Naive B cell (primary cell): Measurements from ENCODE around the gene DSTN. TPM values are rescaled to one million over a fixed set of nuclear protein-coding genes. Genes with fewer than 3 reads are reported as not detected.

Source experiments
- ATAC-seq, 2 donors: fragments of 150-1000 bp; cut with Tn5 transposase; 2 replicates each; pipeline ENCODE4 v1.10.0; 2021; ENCODE audit warnings: low read depth in 2 of 2, mild to moderate bottlenecking in 2 of 2, moderate library complexity in 2 of 2
- DNase-seq: peaks from one replicate; pipeline ENCODE4 v3.0.0; 2022
- H3K27ac Mint-ChIP-seq, 6 donors: one replicate each; pipeline ENCODE4 v1.8.0; 2020 to 2022; ENCODE audit warnings: mild to moderate bottlenecking in 6 of 6, mixed read lengths in 6 of 6, moderate library complexity in 5 of 6, inconsistent platforms in 2 of 6
- H3K27me3 Mint-ChIP-seq, 3 donors: one replicate each; pipeline ENCODE4 v1.8.0; 2021 to 2022; ENCODE audit warnings: mixed read lengths in 3 of 3, mild to moderate bottlenecking in 1 of 3
- H3K36me3 Mint-ChIP-seq, 2 donors: one replicate each; pipeline ENCODE4 v1.8.0; 2020 to 2022; ENCODE audit warnings: mixed read lengths in 2 of 2, inconsistent platforms in 1 of 2, mild to moderate bottlenecking in 1 of 2
- H3K4me1 Mint-ChIP-seq, 3 donors: one replicate each; pipeline ENCODE4 v1.8.0; 2020 to 2022; ENCODE audit warnings: mixed read lengths in 3 of 3, inconsistent platforms in 1 of 3, mild to moderate bottlenecking in 1 of 3, moderate library complexity in 1 of 3
- H3K4me3 Mint-ChIP-seq, 8 donors: one replicate each; pipeline ENCODE4 v1.8.0; 2020 to 2022; ENCODE audit warnings: mild to moderate bottlenecking in 8 of 8, mixed read lengths in 8 of 8, moderate library complexity in 8 of 8, inconsistent platforms in 2 of 8
- H3K9me3 Mint-ChIP-seq, 7 donors: one replicate each; pipeline ENCODE4 v1.8.0; 2020 to 2022; ENCODE audit warnings: mixed read lengths in 7 of 7, mild to moderate bottlenecking in 5 of 7, inconsistent platforms in 2 of 7, moderate library complexity in 1 of 7
- polyA plus RNA-seq, 6 donors: library from polyadenylated mRNA; unstranded; fragments of 300-500 nt; fragmentation: Illumina TruSeq; gene quantifications; one replicate each; pipeline ENCODE4 v1.2.3, GENCODE V29; 2021; ENCODE audit warnings: low read depth in 6 of 6

Gene DSTN
- 10 to 100 TPM; 33.8 to 58.8 (median 39.3) TPM for polyA plus RNA-seq

- ATAC-seq (peak; percentile 89 to 90), DNase-seq (peak; percentile 92)
- peak within 1 kb of the TSS; percentile 91 to 98 (median 96) for H3K4me3 Mint-ChIP-seq
- H3K27me3 Mint-ChIP-seq: peaks cover 0 to 12% (median 0%) of the 10 kb centered on the region in 3 donors
- peak within 1 kb of the TSS; percentile 92 to 98 (median 96) for H3K27ac Mint-ChIP-seq
- no peaks in the 10 kb centered on the region for H3K36me3 Mint-ChIP-seq
- peaks cover 10 to 15% (median 12%) of the 10 kb centered on the region in 3 donors for H3K4me1 Mint-ChIP-seq
- no peaks in the 10 kb centered on the region for H3K9me3 Mint-ChIP-seq
These were observed at the start of gene DSTN for GRCh38 chr20:17569616-17570346. Gene DSTN, plus strand, starts transcription at chr20:17570075. Its CDS starts 134 bp downstream, at chr20:17570209.

DNA sequence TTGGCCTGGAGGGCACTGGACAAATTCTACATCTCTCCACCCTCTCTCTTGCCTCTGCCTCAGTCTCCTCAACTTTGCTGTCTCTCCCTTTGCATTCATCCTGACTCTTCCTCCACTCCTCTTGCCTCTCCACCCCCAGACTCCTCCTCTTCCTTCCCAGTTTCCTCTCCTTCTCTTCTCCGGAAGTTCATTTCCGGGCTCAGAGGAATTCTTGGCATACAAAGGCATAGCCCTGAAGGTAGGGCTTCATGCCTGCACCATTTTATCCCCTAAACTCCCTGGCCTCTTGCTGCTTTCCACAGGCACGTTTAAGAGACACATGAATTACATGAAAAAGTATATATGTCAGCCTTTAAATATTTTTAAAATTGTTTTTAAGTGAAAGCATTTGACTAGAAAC, 49.3 kb upstream of the DSTN start:
- Mint-ChIP-seq H3K4me1 (peaks cover 0 to 5% (median 0%) of the 10 kb centered on the region in 3 donors), H3K27ac (peak overlapping the region in 1 of 6 donors; percentile 21), H3K4me3 (peak overlapping the region in 1 of 8 donors; percentile 11), H3K27me3 (peaks cover 3 to 34% (median 9%) of the 10 kb centered on the region in 3 donors), H3K36me3 (no peaks in the 10 kb centered on the region), H3K9me3 (no peaks in the 10 kb centered on the region)
- DNase-seq: no peak
- no peak for ATAC-seq

GRCh38 chr20:17522528-17522927, 47.3 kb upstream of the DSTN start:
- ATAC-seq: no peak
- peaks cover 0 to 5% (median 0%) of the 10 kb centered on the region in 3 donors for H3K4me1 Mint-ChIP-seq
- H3K4me3 Mint-ChIP-seq: no peak overlapping the region
- DNase-seq: no peak
- no peak overlapping the region for H3K27ac Mint-ChIP-seq
- H3K27me3 Mint-ChIP-seq: peaks cover 0 to 35% (median 9%) of the 10 kb centered on the region in 3 donors
- no peaks in the 10 kb centered on the region for H3K9me3 Mint-ChIP-seq
- no peaks in the 10 kb centered on the region for H3K36me3 Mint-ChIP-seq

GRCh38 chr20:17523326-17523725, 46.5 kb upstream of the DSTN start:
- H3K4me3 Mint-ChIP-seq: no peak overlapping the region
- no peak for DNase-seq

DNA sequence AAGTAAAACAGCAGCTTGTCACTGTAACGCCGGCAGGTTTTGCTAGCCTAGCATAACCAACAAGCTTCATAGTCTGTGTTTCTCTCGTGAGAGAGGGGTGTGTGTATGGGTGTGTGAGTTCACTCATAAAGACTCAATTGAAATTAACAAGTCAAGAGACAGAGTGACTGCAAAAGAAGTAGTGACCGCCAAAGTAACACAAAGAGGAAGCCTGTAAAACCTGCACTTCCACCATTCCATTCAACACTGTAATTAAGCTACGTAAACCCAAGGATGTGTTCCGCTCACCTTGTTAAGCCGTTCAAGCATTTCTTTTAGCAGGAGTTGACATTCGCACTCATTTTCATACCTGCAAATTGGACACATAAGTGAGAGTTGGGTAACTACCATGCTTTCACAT, 45.3 kb upstream of the DSTN start:
- ATAC-seq: no peak
- H3K9me3 Mint-ChIP-seq: no peaks in the 10 kb centered on the region
- no peak for DNase-seq
- peaks cover 0 to 5% (median 0%) of the 10 kb centered on the region in 3 donors for H3K4me1 Mint-ChIP-seq
- peaks cover 7 to 42% (median 15%) of the 10 kb centered on the region in 3 donors for H3K27me3 Mint-ChIP-seq
- no peak overlapping the region for H3K27ac Mint-ChIP-seq
- no peak overlapping the region for H3K4me3 Mint-ChIP-seq
- no peaks in the 10 kb centered on the region for H3K36me3 Mint-ChIP-seq

More at GRCh38 chr20:17523326-17523725, 46.5 kb upstream of the DSTN start:
- Mint-ChIP-seq H3K27me3 (peaks cover 0 to 32% (median 9%) of the 10 kb centered on the region in 3 donors), H3K4me1 (peaks cover 0 to 5% (median 0%) of the 10 kb centered on the region in 3 donors), H3K27ac (peak overlapping the region in 2 of 6 donors; percentile 22 to 32), H3K36me3 (no peaks in the 10 kb centered on the region), H3K9me3 (no peaks in the 10 kb centered on the region)
- ATAC-seq: no peak

GRCh38 chr20:17525132-17525531, 44.7 kb upstream of the DSTN start:
- no peak for DNase-seq
- Mint-ChIP-seq H3K36me3 (no peaks in the 10 kb centered on the region), H3K27me3 (peaks cover 10 to 48% (median 20%) of the 10 kb centered on the region in 3 donors), H3K4me3 (no peak overlapping the region), H3K9me3 (no peaks in the 10 kb centered on the region), H3K27ac (no peak overlapping the region), H3K4me1 (peaks cover 0 to 5% (median 3%) of the 10 kb centered on the region in 3 donors)
- no peak for ATAC-seq

GRCh38 chr20:17525650-17526049, 44.2 kb upstream of the DSTN start:
- Mint-ChIP-seq H3K27me3 (peaks cover 15 to 50% (median 20%) of the 10 kb centered on the region in 3 donors), H3K27ac (no peak overlapping the region), H3K9me3 (peaks cover 0 to 1% (median 0%) of the 10 kb centered on the region in 7 donors), H3K4me3 (no peak overlapping the region), H3K36me3 (no peaks in the 10 kb centered on the region), H3K4me1 (peaks cover 0 to 8% (median 2%) of the 10 kb centered on the region in 3 donors)
- no peak for DNase-seq
- ATAC-seq: peak; percentile 43 to 56

DNA sequence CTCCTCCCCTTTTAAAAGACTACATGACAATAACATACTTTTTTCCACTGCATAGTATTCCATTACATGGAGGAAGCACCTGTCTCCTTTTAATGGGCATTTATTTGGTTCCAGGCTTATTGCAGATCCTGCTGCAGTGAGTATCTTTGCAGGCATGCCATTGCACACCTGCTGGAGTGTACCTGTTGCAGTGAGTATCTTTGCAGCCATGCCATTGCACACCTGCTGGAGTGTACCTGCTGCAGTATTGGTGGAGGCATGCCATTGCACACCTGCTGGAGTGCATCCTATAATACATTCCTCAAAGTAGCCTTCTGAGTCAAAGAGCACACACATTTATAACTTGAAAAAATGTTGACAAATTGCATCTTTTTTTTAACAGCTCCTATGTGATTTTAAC, 40.3 kb upstream of the DSTN start:
- ATAC-seq (no peak), DNase-seq (no peak)
- peaks cover 0 to 1% (median 0%) of the 10 kb centered on the region in 7 donors for H3K9me3 Mint-ChIP-seq
- peaks cover 17 to 44% (median 25%) of the 10 kb centered on the region in 3 donors for H3K27me3 Mint-ChIP-seq
- peaks cover 5 to 11% (median 6%) of the 10 kb centered on the region in 3 donors for H3K4me1 Mint-ChIP-seq
- H3K4me3 Mint-ChIP-seq: peak overlapping the region in 1 of 8 donors; percentile 60
- H3K36me3 Mint-ChIP-seq: no peaks in the 10 kb centered on the region
- H3K27ac Mint-ChIP-seq: no peak overlapping the region

DNA sequence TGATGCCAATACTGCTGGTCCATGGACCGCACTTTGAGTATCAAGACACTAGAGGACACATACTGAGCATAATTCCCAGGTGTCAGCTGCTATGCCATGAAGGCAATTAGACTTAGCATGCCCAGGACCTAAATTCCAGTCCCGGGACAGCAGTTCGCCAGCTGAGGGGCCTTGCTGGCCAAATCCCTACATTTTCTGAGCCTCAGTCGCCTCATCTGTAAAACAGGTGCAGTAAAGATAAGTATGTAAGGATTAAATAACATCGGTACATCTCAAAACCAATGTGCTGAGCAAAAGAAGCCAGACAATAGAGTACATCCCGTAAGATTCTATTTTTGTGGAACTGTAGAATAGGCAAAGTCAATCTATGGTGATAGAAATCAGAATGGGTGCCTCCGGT, 39.7 kb upstream of the DSTN start:
- Mint-ChIP-seq H3K36me3 (no peaks in the 10 kb centered on the region), H3K4me1 (peaks cover 5 to 11% (median 6%) of the 10 kb centered on the region in 3 donors), H3K27me3 (peaks cover 17 to 44% (median 25%) of the 10 kb centered on the region in 3 donors), H3K27ac (peak overlapping the region in 1 of 6 donors; percentile 53), H3K4me3 (peak overlapping the region in 7 of 8 donors; percentile 56 to 83 (median 69)), H3K9me3 (peaks cover 0 to 1% (median 0%) of the 10 kb centered on the region in 7 donors)
- DNase-seq (no peak), ATAC-seq (no peak)

- Mint-ChIP-seq H3K4me1 (peaks cover 5 to 11% (median 6%) of the 10 kb centered on the region in 3 donors), H3K9me3 (peaks cover 0 to 1% (median 0%) of the 10 kb centered on the region in 7 donors), H3K36me3 (no peaks in the 10 kb centered on the region), H3K4me3 (peak within 1 kb of the TSS; percentile 67 to 91 (median 83)), H3K27ac (peak within 1 kb of the TSS in 3 of 6 donors; percentile 53 to 83 (median 83)), H3K27me3 (peaks cover 17 to 39% (median 25%) of the 10 kb centered on the region in 3 donors)
- ATAC-seq (peak; percentile 75 to 76), DNase-seq (peak; percentile 15)
These were observed 38.9 kb upstream of the DSTN start, which contains the start of gene BFSP1 for GRCh38 chr20:17530716-17531664. Gene BFSP1, minus strand, starts transcription at chr20:17531379. Its CDS starts 50 bp downstream, at chr20:17531329.

- Mint-ChIP-seq H3K4me1 (peaks cover 6 to 11% (median 6%) of the 10 kb centered on the region in 3 donors), H3K27ac (peak overlapping the region in 1 of 6 donors; percentile 83), H3K9me3 (peaks cover 0 to 1% (median 0%) of the 10 kb centered on the region in 7 donors), H3K27me3 (peaks cover 17 to 33% (median 25%) of the 10 kb centered on the region in 3 donors), H3K4me3 (peak overlapping the region; percentile 67 to 91 (median 83)), H3K36me3 (no peaks in the 10 kb centered on the region)
- no peak for ATAC-seq
- no peak for DNase-seq
These were observed 38.2 kb upstream of the DSTN start for GRCh38 chr20:17531665-17532025.

DNA sequence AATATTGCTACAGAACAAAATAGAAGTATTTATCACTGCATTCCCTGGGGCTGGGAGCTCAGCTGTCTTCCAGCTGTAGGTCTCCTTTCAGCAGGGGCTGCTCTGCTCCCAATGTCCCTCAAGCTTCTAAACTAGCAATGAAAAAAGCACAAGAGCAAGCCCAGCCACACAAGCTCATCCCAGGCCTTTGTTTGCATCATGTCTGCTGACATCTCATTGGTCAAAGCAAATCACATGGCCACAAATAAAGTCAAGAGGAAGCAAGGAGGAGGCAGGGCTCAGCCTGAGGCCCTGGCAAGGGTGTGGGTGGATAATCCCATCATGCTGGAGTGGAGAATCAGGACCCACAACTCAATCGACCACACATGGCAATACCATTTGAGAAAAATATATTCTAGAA, 36.5 kb upstream of the DSTN start:
- H3K4me3 Mint-ChIP-seq: no peak overlapping the region
- DNase-seq: no peak

DNA sequence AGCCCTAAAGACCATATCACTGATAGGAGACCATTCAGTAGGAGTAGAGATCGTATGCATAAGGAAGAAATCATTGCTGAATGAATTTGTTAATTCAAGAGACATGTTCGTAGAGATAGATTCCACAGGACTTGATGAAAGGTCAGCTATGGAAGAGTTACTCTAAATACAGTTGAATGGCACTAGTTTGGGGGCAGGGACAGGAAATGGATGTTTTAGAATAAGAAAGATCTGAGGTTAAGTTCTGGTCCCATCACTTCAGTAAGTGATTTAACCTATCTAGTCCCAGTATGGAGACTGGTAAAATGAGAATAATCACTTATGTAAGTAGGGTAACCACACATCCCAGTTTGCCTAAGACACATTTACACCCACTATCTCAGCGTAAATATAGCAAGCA, 35.8 kb upstream of the DSTN start:
- no peak overlapping the region for H3K27ac Mint-ChIP-seq
- H3K27me3 Mint-ChIP-seq: peaks cover 21 to 30% (median 29%) of the 10 kb centered on the region in 3 donors
- peaks cover 6 to 11% (median 9%) of the 10 kb centered on the region in 3 donors for H3K4me1 Mint-ChIP-seq
- ATAC-seq (no peak), DNase-seq (no peak)
- no peaks in the 10 kb centered on the region for H3K36me3 Mint-ChIP-seq
- H3K9me3 Mint-ChIP-seq: peaks cover 0 to 1% (median 0%) of the 10 kb centered on the region in 7 donors
- no peak overlapping the region for H3K4me3 Mint-ChIP-seq

More for the DNA sequence above, 36.5 kb upstream of the DSTN start:
- Mint-ChIP-seq H3K36me3 (no peaks in the 10 kb centered on the region), H3K27ac (no peak overlapping the region), H3K27me3 (peaks cover 17 to 30% (median 28%) of the 10 kb centered on the region in 3 donors), H3K9me3 (peaks cover 0 to 1% (median 0%) of the 10 kb centered on the region in 7 donors), H3K4me1 (peaks cover 6 to 11% (median 9%) of the 10 kb centered on the region in 3 donors)
- no peak for ATAC-seq
